ENCODE results near the gene NFKBIB.
"Not testable (repeated sequence)": the region's sequence is repeated elsewhere in the genome, so short reads cannot be mapped to it uniquely, and the experiment has no call there.

NFKBIB gene

GRCh38 chr19:38875656-38876395 is 23.9 kb upstream of the NFKBIB start:
- DNase-seq (ENCODE audit: low spot score), result no peak

- DNase-seq (ENCODE audit: low spot score), result no peak
Measured at GRCh38 chr19:38877781-38878574, 21.8 kb upstream of the NFKBIB start, which contains the start of gene RINL. Gene RINL (minus strand): TSS chr19:38878275. CDS start chr19:38876742, 1,533 bp downstream.

GRCh38 chr19:38878575-38879399 is 21.0 kb upstream of the NFKBIB start:
- DNase-seq (ENCODE audit: low spot score), result no peak

GRCh38 chr19:38879400-38879751 is 20.4 kb upstream of the NFKBIB start:
- DNase-seq (ENCODE audit: low spot score), result no peak

- DNase-seq (ENCODE audit: low spot score), result no peak
Measured at GRCh38 chr19:38880076-38880881, 19.5 kb upstream of the NFKBIB start.

GRCh38 chr19:38880882-38881609 is 18.7 kb upstream of the NFKBIB start:
- no peak for DNase-seq (ENCODE audit: low spot score)

- no peak for DNase-seq (ENCODE audit: low spot score)
Measured at GRCh38 chr19:38883286-38883685, 16.5 kb upstream of the NFKBIB start.

GRCh38 chr19:38884691-38885090 is 15.1 kb upstream of the NFKBIB start:
- not testable (repeated sequence) for DNase-seq (ENCODE audit: low spot score)

GRCh38 chr19:38888876-38889275 is 10.9 kb upstream of the NFKBIB start:
- no peak for DNase-seq (ENCODE audit: low spot score)

GRCh38 chr19:38889803-38890202 is 10.0 kb upstream of the NFKBIB start:
- DNase-seq (ENCODE audit: low spot score), result no peak

GRCh38 chr19:38890686-38891085 is 9.1 kb upstream of the NFKBIB start:
- DNase-seq (ENCODE audit: low spot score), result no peak

GRCh38 chr19:38891771-38892170 is 8.0 kb upstream of the NFKBIB start:
- peak; percentile 83 for DNase-seq (ENCODE audit: low spot score)

GRCh38 chr19:38892841-38893240 is 6.9 kb upstream of the NFKBIB start:
- DNase-seq (ENCODE audit: low spot score), result no peak

- DNase-seq (ENCODE audit: low spot score), result no peak
Measured at GRCh38 chr19:38893341-38893771, 6.4 kb upstream of the NFKBIB start.

- no peak for DNase-seq (ENCODE audit: low spot score)
Measured at GRCh38 chr19:38894968-38895367, 4.8 kb upstream of the NFKBIB start.

GRCh38 chr19:38898788-38899446 is 852 bp upstream of the NFKBIB start:
- no peak for DNase-seq (ENCODE audit: low spot score)

GRCh38 chr19:38900202-38900629 is 447 bp downstream of the NFKBIB start:
- DNase-seq (ENCODE audit: low spot score), result no peak

- no peak for DNase-seq (ENCODE audit: low spot score)
Measured at GRCh38 chr19:38900743-38901190, 998 bp downstream of the NFKBIB start.

GRCh38 chr19:38901683-38902082 is 1.9 kb downstream of the NFKBIB start:
- DNase-seq (ENCODE audit: low spot score), result no peak
